ENCODE data around the gene RELL1. TPM values are rescaled to one million over a fixed set of nuclear protein-coding genes. Genes with fewer than 3 reads are reported as not detected.

Gene RELL1
- total and polyA plus RNA-seq, 10 of the 15 experiments (the other 5 are each of a cell fraction or from before 2014, with no cell fraction given) = 0.20 to 10.9 (median 3.9) TPM

DNA sequence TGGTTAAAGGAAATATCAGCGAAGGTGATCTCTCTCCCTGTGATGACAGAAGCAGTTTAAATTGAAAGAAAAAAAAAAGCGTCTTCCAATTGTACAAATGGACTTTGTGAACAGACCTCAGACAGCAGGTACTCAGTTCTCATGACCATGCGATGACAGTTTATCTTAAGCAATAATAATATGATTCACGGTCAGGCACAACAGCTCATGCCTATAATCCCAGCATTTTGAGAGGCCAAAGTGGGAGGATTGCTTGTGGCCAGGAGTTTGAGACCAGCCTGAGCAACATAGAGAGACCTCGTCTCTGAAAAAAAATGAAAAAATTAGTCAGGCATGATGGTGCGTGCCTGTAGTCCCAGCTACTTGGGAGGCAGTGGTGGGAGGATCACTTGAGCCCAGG lies 51.0 kb downstream of the RELL1 start:
- no peak for ATAC-seq

More for the DNA sequence above, 51.0 kb downstream of the RELL1 start:
- POLR2A ChIA-PET = interaction anchor here (0.8 kb wide), 1 partner anchor 17 kb away, joined by 3 read pairs; no protein-coding TSS in a partner anchor
- peaks cover 6% of the 10 kb centered on the region for H3K4me1 ChIP-seq (ENCODE audit: control insufficient read depth, insufficient read depth, low read length)
- TF ChIP-seq TARDBP (IDR thresholded peaks at IDR 0.05; ENCODE audit: borderline replicate concordance) (no peak), NFXL1 (IDR thresholded peaks at IDR 0.05; ENCODE audit: borderline replicate concordance) (no peak), ZBED1 (IDR thresholded peaks at IDR 0.05; ENCODE audit: borderline replicate concordance) (no peak), JUND (IDR thresholded peaks at IDR 0.05; ENCODE audit: low read depth, low read length) (no peak), RAD51 (IDR thresholded peaks at IDR 0.05) (no peak), CBX3 (IDR thresholded peaks at IDR 0.05; ENCODE audit: borderline replicate concordance, low read depth) (no peak), SRF (IDR thresholded peaks at IDR 0.05; ENCODE audit: low read depth in 2 of 2, low read length in 2 of 2) (no peak), ZNF24 (IDR thresholded peaks at IDR 0.05) (no peak)
- TF ChIP-seq, protein P1, sequence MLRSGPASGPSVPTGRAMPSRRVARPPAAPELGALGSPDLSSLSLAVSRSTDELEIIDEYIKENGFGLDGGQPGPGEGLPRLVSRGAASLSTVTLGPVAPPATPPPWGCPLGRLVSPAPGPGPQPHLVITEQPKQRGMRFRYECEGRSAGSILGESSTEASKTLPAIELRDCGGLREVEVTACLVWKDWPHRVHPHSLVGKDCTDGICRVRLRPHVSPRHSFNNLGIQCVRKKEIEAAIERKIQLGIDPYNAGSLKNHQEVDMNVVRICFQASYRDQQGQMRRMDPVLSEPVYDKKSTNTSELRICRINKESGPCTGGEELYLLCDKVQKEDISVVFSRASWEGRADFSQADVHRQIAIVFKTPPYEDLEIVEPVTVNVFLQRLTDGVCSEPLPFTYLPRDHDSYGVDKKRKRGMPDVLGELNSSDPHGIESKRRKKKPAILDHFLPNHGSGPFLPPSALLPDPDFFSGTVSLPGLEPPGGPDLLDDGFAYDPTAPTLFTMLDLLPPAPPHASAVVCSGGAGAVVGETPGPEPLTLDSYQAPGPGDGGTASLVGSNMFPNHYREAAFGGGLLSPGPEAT (IDR thresholded peaks at IDR 0.05; ENCODE audit: low read depth) = no peak
- TF ChIP-seq, protein P2, sequence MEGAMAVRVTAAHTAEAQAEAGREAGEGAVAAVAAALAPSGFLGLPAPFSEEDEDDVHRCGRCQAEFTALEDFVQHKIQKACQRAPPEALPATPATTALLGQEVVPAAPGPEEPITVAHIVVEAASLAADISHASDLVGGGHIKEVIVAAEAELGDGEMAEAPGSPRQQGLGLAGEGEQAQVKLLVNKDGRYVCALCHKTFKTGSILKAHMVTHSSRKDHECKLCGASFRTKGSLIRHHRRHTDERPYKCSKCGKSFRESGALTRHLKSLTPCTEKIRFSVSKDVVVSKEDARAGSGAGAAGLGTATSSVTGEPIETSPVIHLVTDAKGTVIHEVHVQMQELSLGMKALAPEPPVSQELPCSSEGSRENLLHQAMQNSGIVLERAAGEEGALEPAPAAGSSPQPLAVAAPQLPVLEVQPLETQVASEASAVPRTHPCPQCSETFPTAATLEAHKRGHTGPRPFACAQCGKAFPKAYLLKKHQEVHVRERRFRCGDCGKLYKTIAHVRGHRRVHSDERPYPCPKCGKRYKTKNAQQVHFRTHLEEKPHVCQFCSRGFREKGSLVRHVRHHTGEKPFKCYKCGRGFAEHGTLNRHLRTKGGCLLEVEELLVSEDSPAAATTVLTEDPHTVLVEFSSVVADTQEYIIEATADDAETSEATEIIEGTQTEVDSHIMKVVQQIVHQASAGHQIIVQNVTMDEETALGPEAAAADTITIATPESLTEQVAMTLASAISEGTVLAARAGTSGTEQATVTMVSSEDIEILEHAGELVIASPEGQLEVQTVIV (IDR thresholded peaks at IDR 0.05; ENCODE audit: borderline replicate concordance, partially characterized antibody) = no peak
- DNase-seq (ENCODE audit: low read depth, low spot score) (no peak), FAIRE-seq (no peak)
- H3K36me3 ChIP-seq (ENCODE audit: control insufficient read depth in 2 of 2, insufficient read depth in 2 of 2, low read length in 1 of 2) = peaks cover 0 to 6% of the 10 kb centered on the region in 2 experiments; a peak in 3 of 4 replicates
- H3K79me2 ChIP-seq (ENCODE audit: control insufficient read depth, insufficient read depth, low read length) = no peaks in the 10 kb centered on the region
- RAD21 ChIA-PET (ENCODE audit: unreplicated experiment) = no interaction called here
- H3K9ac ChIP-seq (ENCODE audit: control insufficient read depth, insufficient read depth, low read length) = no peak overlapping the region
- SMC1A ChIA-PET (ENCODE audit: uncharacterized antibody, unreplicated experiment) = interaction anchor here (1.2 to 2.0 kb wide), 2 partner anchors 11 to 13 kb away, joined by 4 to 5 read pairs; no protein-coding TSS in a partner anchor
- H3K27ac ChIP-seq (ENCODE audit: control insufficient read depth, insufficient read depth) = no peak overlapping the region
- H3K27me3 ChIP-seq (replicated peaks in 1 of 2; ENCODE audit: control insufficient read depth in 2 of 2, insufficient read depth in 2 of 2, low read length in 1 of 2) = no peaks in the 10 kb centered on the region
- no peak overlapping the region for H3K4me2 ChIP-seq (ENCODE audit: control insufficient read depth, insufficient read depth)
- in situ Hi-C loops (cut with MboI) (no loop called here), intact Hi-C loops (cut with micrococcal nuclease; ENCODE audit: unreplicated experiment) (no loop called here)
- no peaks in the 10 kb centered on the region for H3K9me3 ChIP-seq (replicated peaks; ENCODE audit: control insufficient read depth, insufficient read depth, low read length)
- H4K20me1 ChIP-seq (ENCODE audit: control insufficient read depth, insufficient read depth) = no peaks in the 10 kb centered on the region
- 91% methylated on average over 6 of the region's 6 CpGs for WGBS (ENCODE audit: insufficient coverage, insufficient replicate concordance, low lambda C conversion rate, missing lambda C conversion rate)
- H3K4me3 ChIP-seq = no peak overlapping the region
- BruUV-seq (replicated peaks) = no TSS peak
- CTCF ChIA-PET = no interaction called here
- no peak overlapping the region for H2AFZ ChIP-seq (ENCODE audit: control insufficient read depth, low read depth, low read length)
